Caco-2 (cell line): ENCODE measurements around the gene PRDM15. TPM values are rescaled to one million over a fixed set of nuclear protein-coding genes. Genes with fewer than 3 reads are reported as not detected.

Source experiments
- BruUV-seq: library from RNA; stranded (reverse); fragments of 400-500 nt; replicated peaks from 2 replicates; lab custom pipeline; 2021; lab: Mats Ljungman, UMichigan
- CTCF ChIA-PET: fragments of 300-600 bp; sonication (Branson Sonifier 250); formaldehyde crosslinking; loops from one replicate; lab custom pipeline; 2022; ENCODE audit warnings: antibody characterized with exemption; lab: Charles Lee
- POLR2A ChIA-PET: fragments of 300-600 bp; sonication (Branson Sonifier 250); formaldehyde crosslinking; loops from one replicate; lab custom pipeline; 2022; ENCODE audit warnings: antibody characterized with exemption; lab: Charles Lee
- DNase-seq, 2 experiments: peaks; one replicate each; pipeline versions ENCODE4 v3.0.0 to v3.0.0-alpha.2; 2020 to 2022
- H3K27me3 ChIP-seq: replicated peaks from 2 replicates; pipeline ENCODE4 v1.6.0; 2011; ENCODE audit warnings: low read length; ENCODE audit not compliant: control insufficient read depth, insufficient read depth
- H3K36me3 ChIP-seq: 2 replicates; pipeline ENCODE4 v1.5.1; 2011; ENCODE audit warnings: low read length; ENCODE audit not compliant: control insufficient read depth, insufficient read depth
- H3K4me1 ChIP-seq: fragments of 250-450 bp; sonication (Bioruptor Pico); 2 replicates; pipeline ENCODE4 v1.5.1; 2020; ENCODE audit warnings: mild to moderate bottlenecking
- H3K4me3 ChIP-seq: 2 replicates; pipeline ENCODE4 v1.5.1; 2011; ENCODE audit warnings: low read depth, mild to moderate bottlenecking, control low read depth, low read length
- H3K9me3 ChIP-seq: fragments of 250-450 bp; sonication (Bioruptor Pico); 2 replicates; pipeline ENCODE4 v1.5.1; 2020; ENCODE audit warnings: mild to moderate bottlenecking, moderate library complexity
- H3K27ac Mint-ChIP-seq: one replicate; pipeline ENCODE4 v1.8.0; 2022; ENCODE audit warnings: mixed read lengths; ENCODE audit not compliant: unreplicated experiment
- H3K27me3 Mint-ChIP-seq: one replicate; pipeline ENCODE4 v1.8.0; 2022; ENCODE audit warnings: mixed read lengths; ENCODE audit not compliant: insufficient read depth, unreplicated experiment
- H3K36me3 Mint-ChIP-seq: one replicate; pipeline ENCODE4 v1.8.0; 2022; ENCODE audit warnings: mild to moderate bottlenecking, mixed read lengths; ENCODE audit not compliant: insufficient read depth, unreplicated experiment
- H3K4me1 Mint-ChIP-seq: one replicate; pipeline ENCODE4 v1.8.0; 2022; ENCODE audit warnings: low read depth, mixed read lengths; ENCODE audit not compliant: unreplicated experiment
- H3K4me3 Mint-ChIP-seq: one replicate; pipeline ENCODE4 v1.8.0; 2022; ENCODE audit warnings: mild to moderate bottlenecking, moderate library complexity, mixed read lengths; ENCODE audit not compliant: unreplicated experiment
- H3K9me3 Mint-ChIP-seq: one replicate; pipeline ENCODE4 v1.8.0; 2022; ENCODE audit warnings: mixed read lengths; ENCODE audit not compliant: unreplicated experiment
- intact Hi-C: fragments of 100-400 bp; cut with micrococcal nuclease; formaldehyde crosslinking; loops from one replicate; pipeline ENCODE4 v1.10.0; 2022; ENCODE audit not compliant: unreplicated experiment
- total RNA-seq: library from RNA; stranded (reverse); gene quantifications from 2 replicates; pipeline ENCODE4 v1.2.3, GENCODE V29; 2022
- TF ChIP-seq, protein P1 (sequence below), 2 experiments: fragments of 200-600 bp in 1 of 2; IDR thresholded peaks; 1 replicate in 1 of 2; 2 replicates in 1 of 2; pipeline versions ENCODE4 v1.5.1 to v1.8.0; 2011 to 2022; ENCODE audit warnings: antibody characterized with exemption in 1 of 2, control low read depth in 1 of 2, inconsistent platforms in 1 of 2, low read depth in 1 of 2, low read length in 1 of 2, mild to moderate bottlenecking in 1 of 2, moderate library complexity in 1 of 2; ENCODE audit not compliant: insufficient read depth in 1 of 2, severe bottlenecking in 1 of 2, unreplicated experiment in 1 of 2

Gene PRDM15
- total RNA-seq, 1 experiment from 2014 or later, result 5.6 TPM

DNA sequence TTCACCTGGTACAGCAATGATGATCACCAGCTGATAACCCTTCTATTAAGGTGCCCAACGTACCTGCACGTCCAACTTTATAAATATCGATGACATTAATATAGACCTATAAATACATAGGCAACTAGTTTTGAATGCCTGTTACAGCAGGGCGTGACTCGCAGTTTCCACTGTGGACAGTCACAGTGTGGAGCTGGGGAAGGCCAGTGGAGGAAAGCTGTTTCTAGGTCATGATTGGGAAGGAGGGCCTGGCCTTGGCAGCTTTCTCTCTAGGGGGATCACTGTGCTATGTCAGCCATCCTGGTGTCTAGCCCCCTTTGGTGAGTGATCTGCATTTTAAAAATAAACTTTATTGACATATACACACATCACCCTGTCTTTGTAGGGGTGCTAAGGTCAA lies 4.4 kb upstream of the PRDM15 start:
- Mint-ChIP-seq H3K36me3 (no peaks in the 10 kb centered on the region), H3K27ac (no peak overlapping the region), H3K4me1 (no peaks in the 10 kb centered on the region), H3K27me3 (no peaks in the 10 kb centered on the region), H3K9me3 (no peaks in the 10 kb centered on the region), H3K4me3 (no peak overlapping the region)
- ChIA-PET POLR2A (no interaction called here), CTCF (interaction anchor here (1.2 kb wide), 1 partner anchor 224 kb away, joined by 3 read pairs; no protein-coding TSS in a partner anchor)
- TF ChIP-seq, protein P1, sequence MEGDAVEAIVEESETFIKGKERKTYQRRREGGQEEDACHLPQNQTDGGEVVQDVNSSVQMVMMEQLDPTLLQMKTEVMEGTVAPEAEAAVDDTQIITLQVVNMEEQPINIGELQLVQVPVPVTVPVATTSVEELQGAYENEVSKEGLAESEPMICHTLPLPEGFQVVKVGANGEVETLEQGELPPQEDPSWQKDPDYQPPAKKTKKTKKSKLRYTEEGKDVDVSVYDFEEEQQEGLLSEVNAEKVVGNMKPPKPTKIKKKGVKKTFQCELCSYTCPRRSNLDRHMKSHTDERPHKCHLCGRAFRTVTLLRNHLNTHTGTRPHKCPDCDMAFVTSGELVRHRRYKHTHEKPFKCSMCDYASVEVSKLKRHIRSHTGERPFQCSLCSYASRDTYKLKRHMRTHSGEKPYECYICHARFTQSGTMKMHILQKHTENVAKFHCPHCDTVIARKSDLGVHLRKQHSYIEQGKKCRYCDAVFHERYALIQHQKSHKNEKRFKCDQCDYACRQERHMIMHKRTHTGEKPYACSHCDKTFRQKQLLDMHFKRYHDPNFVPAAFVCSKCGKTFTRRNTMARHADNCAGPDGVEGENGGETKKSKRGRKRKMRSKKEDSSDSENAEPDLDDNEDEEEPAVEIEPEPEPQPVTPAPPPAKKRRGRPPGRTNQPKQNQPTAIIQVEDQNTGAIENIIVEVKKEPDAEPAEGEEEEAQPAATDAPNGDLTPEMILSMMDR (IDR thresholded peaks at IDR 0.05; ENCODE audit: insufficient read depth in 1 of 2, low read depth in 1 of 2, low read length in 1 of 2, severe bottlenecking in 1 of 2, unreplicated experiment in 1 of 2), result no peak
- H3K4me1 ChIP-seq, result no peaks in the 10 kb centered on the region
- no peak overlapping the region for H3K4me3 ChIP-seq
- no peaks in the 10 kb centered on the region for H3K9me3 ChIP-seq
- no TSS peak for BruUV-seq
- no peaks in the 10 kb centered on the region for H3K36me3 ChIP-seq
- intact Hi-C loops, result no loop called here
- no peak for DNase-seq
- H3K27me3 ChIP-seq, result no peaks in the 10 kb centered on the region

DNA sequence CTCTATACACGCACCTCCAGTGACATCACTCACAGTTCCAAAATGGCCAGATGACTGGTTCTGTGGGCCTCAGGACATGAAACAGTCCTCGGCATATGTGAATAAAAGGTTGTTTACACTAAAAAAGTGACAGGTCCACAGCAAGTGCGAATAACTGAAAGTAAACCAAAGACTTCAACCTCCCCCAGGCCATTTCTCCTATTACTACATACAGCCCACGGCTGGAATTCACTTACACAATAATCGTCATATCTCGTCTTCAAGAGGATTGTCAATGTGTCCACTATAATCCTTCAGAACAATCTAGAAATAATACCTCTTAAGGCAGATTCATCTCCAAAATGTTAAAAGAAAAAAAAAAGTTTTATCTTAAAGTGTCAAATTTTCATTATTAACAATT lies 1.9 kb upstream of the PRDM15 start:
- DNase-seq, result no peak
- TF ChIP-seq, protein P1 (IDR thresholded peaks at IDR 0.05; ENCODE audit: insufficient read depth in 1 of 2, low read depth in 1 of 2, low read length in 1 of 2, severe bottlenecking in 1 of 2, unreplicated experiment in 1 of 2), result no peak
- CTCF ChIA-PET, result no interaction called here
- POLR2A ChIA-PET, result no interaction called here
- H3K4me1 ChIP-seq, result peaks cover 9% of the 10 kb centered on the region; the same call in 1 of the 2 replicates
- Mint-ChIP-seq H3K4me1 (no peaks in the 10 kb centered on the region), H3K36me3 (no peaks in the 10 kb centered on the region), H3K4me3 (peak overlapping the region; percentile 30), H3K27ac (no peak overlapping the region), H3K9me3 (no peaks in the 10 kb centered on the region), H3K27me3 (no peaks in the 10 kb centered on the region)
- intact Hi-C loops, result no loop called here
- H3K27me3 ChIP-seq, result no peaks in the 10 kb centered on the region
- H3K9me3 ChIP-seq, result no peaks in the 10 kb centered on the region
- BruUV-seq, result no TSS peak
- H3K4me3 ChIP-seq, result no peak overlapping the region
- peaks cover 1% of the 10 kb centered on the region; the same call in 1 of the 2 replicates for H3K36me3 ChIP-seq

DNA sequence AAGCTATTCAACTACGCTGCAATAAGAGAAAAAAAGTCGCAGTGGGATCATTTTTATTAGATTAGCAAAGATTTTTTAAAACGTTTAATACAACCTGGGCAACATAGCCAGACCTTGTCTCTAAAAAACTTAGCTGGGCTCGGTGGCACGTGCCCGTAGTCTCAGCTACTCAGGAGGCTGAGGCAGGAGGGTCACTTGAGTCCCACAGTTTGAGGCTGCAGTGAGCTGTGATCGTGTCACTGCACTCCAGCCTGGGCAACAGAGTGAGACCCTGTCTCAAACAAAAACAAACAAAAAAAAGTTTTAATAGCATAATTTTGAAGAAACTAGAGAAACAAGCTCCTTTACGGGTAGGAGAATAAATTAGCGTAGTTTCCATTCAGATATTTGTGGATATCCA lies 1.0 kb upstream of the PRDM15 start:
- TF ChIP-seq, protein P1 (IDR thresholded peaks at IDR 0.05; ENCODE audit: insufficient read depth in 1 of 2, low read depth in 1 of 2, low read length in 1 of 2, severe bottlenecking in 1 of 2, unreplicated experiment in 1 of 2), result no peak
- CTCF ChIA-PET, result interaction anchor here (1.5 kb wide), 1 partner anchor 64 kb away, joined by 3 read pairs; no protein-coding TSS in a partner anchor
- Mint-ChIP-seq H3K27ac (peak overlapping the region; percentile 88), H3K36me3 (no peaks in the 10 kb centered on the region), H3K9me3 (no peaks in the 10 kb centered on the region), H3K4me3 (peak overlapping the region; percentile 83), H3K27me3 (no peaks in the 10 kb centered on the region), H3K4me1 (no peaks in the 10 kb centered on the region)
- Histone ChIP-seq H3K4me1 (peaks cover 9% of the 10 kb centered on the region; the same call in 1 of the 2 replicates), H3K27me3 (no peaks in the 10 kb centered on the region), H3K4me3 (no peak overlapping the region; the same call in 1 of the 2 replicates), H3K9me3 (no peaks in the 10 kb centered on the region), H3K36me3 (peaks cover 1% of the 10 kb centered on the region; the same call in 1 of the 2 replicates)
- no peak for DNase-seq
- intact Hi-C loops, result no loop called here
- TSS peak; percentile 73 for BruUV-seq
- POLR2A ChIA-PET, result interaction anchor here (0.5 kb wide), 1 partner anchor 69 kb away, joined by 3 read pairs; no protein-coding TSS in a partner anchor
